Measurements from ENCODE around the gene ARL1. TPM values are rescaled to one million over a fixed set of nuclear protein-coding genes. Genes with fewer than 3 reads are reported as not detected.

The ARL1 gene
- total and polyA plus RNA-seq, 2 of the 4 experiments (the other 2 are of a cell fraction): 124 to 163 TPM

DNA sequence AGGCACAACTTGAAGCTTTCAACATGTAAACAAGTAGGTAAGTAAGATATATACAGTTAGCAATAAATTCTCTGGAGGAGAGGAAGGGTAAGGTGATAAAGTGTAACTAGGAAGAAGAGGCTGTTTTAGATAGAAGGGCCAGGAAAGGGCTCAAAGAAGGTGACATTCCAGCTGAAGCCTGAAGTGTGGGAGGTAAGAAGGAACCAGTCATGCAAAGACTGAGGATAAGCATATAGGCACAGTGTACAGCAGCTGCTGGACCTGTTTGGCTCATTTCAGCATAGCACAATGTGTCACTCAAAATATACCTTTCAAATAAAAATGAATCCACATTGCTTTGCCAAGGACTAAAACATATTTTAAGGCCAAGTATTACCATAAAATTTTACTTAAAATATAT lies 28.6 kb upstream of the ARL1 start:
- no peak for ATAC-seq (ENCODE audit: low read depth)

More for the DNA sequence above, 28.6 kb upstream of the ARL1 start:
- dilution Hi-C loops (cut with HindIII; ENCODE audit: low sequenced_read_pairs, unreplicated experiment): no loop called here
- Histone ChIP-seq H2BK20ac (ENCODE audit: low read depth, low read length) (no peak overlapping the region), H4K5ac (ENCODE audit: low read depth, low read length) (no peak overlapping the region), H3K4me2 (ENCODE audit: low read depth, low read length) (no peak overlapping the region), H2AK5ac (ENCODE audit: low read depth, low read length) (no peak overlapping the region), H3K4me1 (ENCODE audit: control insufficient read depth, insufficient read depth, low read length) (no peaks in the 10 kb centered on the region), H4K20me1 (ENCODE audit: insufficient read depth, low read length) (no peaks in the 10 kb centered on the region), H4K91ac (ENCODE audit: insufficient read depth, low read depth, low read length) (no peak overlapping the region), H3K9ac (ENCODE audit: low read depth, low read length) (no peak overlapping the region), H3K27ac (ENCODE audit: insufficient read depth, low read length) (no peak overlapping the region), H3K4me3 (ENCODE audit: insufficient read depth, low read depth, low read length) (no peak overlapping the region), H3K18ac (ENCODE audit: low read depth, low read length) (no peak overlapping the region), H3K36me3 (ENCODE audit: control insufficient read depth, insufficient read depth, low read length) (no peaks in the 10 kb centered on the region), H3K4ac (ENCODE audit: low read depth, low read length) (no peak overlapping the region), H2AFZ (replicated peaks; ENCODE audit: low read length, poor library complexity) (no peak overlapping the region), H4K8ac (ENCODE audit: low read depth in 2 of 2, low read length in 2 of 2) (no peak overlapping the region), H3K9me1 (ENCODE audit: insufficient read depth, low read length) (no peaks in the 10 kb centered on the region), H3K14ac (replicated peaks; ENCODE audit: low read depth, low read length) (no peak overlapping the region), H2AK9ac (replicated peaks; ENCODE audit: low read depth, low read length, poor library complexity) (no peak overlapping the region), H2BK15ac (ENCODE audit: low read depth, low read length) (no peak overlapping the region), H3K56ac (ENCODE audit: extremely low read depth, insufficient read depth, low read length) (no peak overlapping the region), H2BK120ac (ENCODE audit: low read depth, low read length) (no peak overlapping the region), H3K9me3 (ENCODE audit: control insufficient read depth, insufficient read depth, low read length) (no peaks in the 10 kb centered on the region), H3K27me3 (ENCODE audit: control insufficient read depth, insufficient read depth, low read length) (no peaks in the 10 kb centered on the region), H3K23ac (ENCODE audit: low read depth, low read length) (no peak overlapping the region), H2BK5ac (ENCODE audit: low read depth, low read length, poor library complexity, severe bottlenecking) (no peak overlapping the region), H3K79me1 (ENCODE audit: low read depth in 1 of 2, low read length in 2 of 2) (no peaks in the 10 kb centered on the region)
- DNase-seq: no peak
- no TSS peak for BruUV-seq (replicated peaks)
- intact Hi-C loops (cut with micrococcal nuclease): no loop called here
- ChIA-PET CTCF (no interaction called here), POLR2A (ENCODE audit: unreplicated experiment) (no interaction called here)
- no peak for TF ChIP-seq RCOR1 (IDR thresholded peaks at IDR 0.05; ENCODE audit: insufficient replicate concordance, low read length)
- TF ChIP-seq SMC3 (IDR thresholded peaks at IDR 0.05; ENCODE audit: low read depth, low read length): no peak
- TF ChIP-seq MAFK (IDR thresholded peaks at IDR 0.05; ENCODE audit: low read depth, low read length): no peak
- TF ChIP-seq, protein P1, sequence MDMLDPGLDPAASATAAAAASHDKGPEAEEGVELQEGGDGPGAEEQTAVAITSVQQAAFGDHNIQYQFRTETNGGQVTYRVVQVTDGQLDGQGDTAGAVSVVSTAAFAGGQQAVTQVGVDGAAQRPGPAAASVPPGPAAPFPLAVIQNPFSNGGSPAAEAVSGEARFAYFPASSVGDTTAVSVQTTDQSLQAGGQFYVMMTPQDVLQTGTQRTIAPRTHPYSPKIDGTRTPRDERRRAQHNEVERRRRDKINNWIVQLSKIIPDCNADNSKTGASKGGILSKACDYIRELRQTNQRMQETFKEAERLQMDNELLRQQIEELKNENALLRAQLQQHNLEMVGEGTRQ (IDR thresholded peaks at IDR 0.05; ENCODE audit: low read depth, low read length): no peak
- in situ Hi-C loops (cut with MboI; ENCODE audit: low sequenced_read_pairs): no loop called here
